Heart left ventricle (tissue), 16 donors: ENCODE results near the gene ACTBL2. TPM values are rescaled to one million over a fixed set of nuclear protein-coding genes. Genes with fewer than 3 reads are reported as not detected.

Experiments used
- ATAC-seq, 4 donors: fragments of 200-7000 bp; cut with Tn5 transposase; one replicate each; pipeline ENCODE4 v1.9.1; 2020 to 2022; ENCODE audit warnings: moderate library complexity in 4 of 4, mild to moderate bottlenecking in 3 of 4, moderate number of reproducible peaks in 1 of 4
- DNase-seq, 5 donors: peaks; one replicate each; pipeline ENCODE4 v3.0.0-alpha.2; 2020
- H3K27ac ChIP-seq, 12 donors: fragments of 200-600 bp; sonication (generic) in 4 of 12; one replicate each; pipeline versions ENCODE4 v1.5.0 to v1.8.0; 2016 to 2022; ENCODE audit warnings: mild to moderate bottlenecking in 2 of 12
- H3K27me3 ChIP-seq, 9 donors: fragments of 200-600 bp; sonication (generic) in 2 of 9; one replicate each; pipeline versions ENCODE4 v1.5.1 to v1.8.0; 2016 to 2022; ENCODE audit warnings: mild to moderate bottlenecking in 3 of 9
- H3K36me3 ChIP-seq, 9 donors: fragments of 200-600 bp; sonication (generic) in 2 of 9; one replicate each; pipeline versions ENCODE4 v1.5.0 to v1.8.0; 2018 to 2022; ENCODE audit warnings: mild to moderate bottlenecking in 2 of 9
- H3K4me1 ChIP-seq, 12 donors: fragments of 200-600 bp; sonication (generic) in 4 of 12; one replicate each; pipeline versions ENCODE4 v1.5.0 to v1.8.0; 2016 to 2022; ENCODE audit warnings: mild to moderate bottlenecking in 3 of 12
- H3K4me3 ChIP-seq, 12 donors: fragments of 200-600 bp; sonication (generic) in 4 of 12; one replicate each; pipeline versions ENCODE4 v1.5.0 to v1.8.0; 2017 to 2022; ENCODE audit warnings: mild to moderate bottlenecking in 9 of 12, moderate library complexity in 4 of 12
- H3K9me3 ChIP-seq, 12 donors: fragments of 200-600 bp; sonication (generic) in 4 of 12; one replicate each; pipeline versions ENCODE4 v1.5.0 to v1.8.0; 2016 to 2022; ENCODE audit warnings: mild to moderate bottlenecking in 1 of 12
- POLR2A ChIP-seq, 2 donors: fragments of 450-650 bp; IDR thresholded peaks; one replicate each; pipeline ENCODE4 v1.6.1; 2017; ENCODE audit warnings: antibody characterized with exemption in 2 of 2, mild to moderate bottlenecking in 2 of 2, moderate library complexity in 2 of 2
- WGBS, 4 donors: extraction: QIAGEN DNeasy Blood & Tissue Kit in 2 of 4; methylation state at CpG; one replicate each; pipeline versions ENCODE4 v1.1.5 to v1.1.7; 2013 to 2018; 5-methylcytosine and 5-hydroxymethylcytosine counted together
- intact Hi-C, 10 donors: fragments of 100-400 bp; cut with DNase I; formaldehyde crosslinking; loops; one replicate each; pipeline versions ENCODE4 v1.11.1 to v1.14.2; 2022
- polyA plus RNA-seq, 2 donors: library from polyadenylated mRNA; stranded (reverse); fragments of 200-250 nt; gene quantifications; one replicate each; pipeline ENCODE4 v1.2.3, GENCODE V29; 2013
- total RNA-seq, 9 donors: library from RNA; depleted of rRNA in 2 of 9; stranded (reverse); fragments of >200 nt in 2 of 9; fragmentation: NEBNext Ultra II Directional in 3 of 9; extraction: Animal tissue kit (Norgen Biotek cat#: 25700) in 3 of 9; gene quantifications; one replicate each; pipeline versions ENCODE4 v1.1.0 to v1.2.4, GENCODE V29; 2016 to 2023
- TF ChIP-seq, protein P1 (sequence below), 12 donors: fragments of 200-600 bp; sonication (generic) in 4 of 12; IDR thresholded peaks; one replicate each; pipeline versions ENCODE4 v1.5.0 to v1.8.0; 2018 to 2022; ENCODE audit warnings: antibody characterized with exemption in 12 of 12, mild to moderate bottlenecking in 5 of 12
- donor health status: ischemic (EF 13 %, LVEDD 7.1; RV severe dilation, severe dysfunction).
- donor health status: healthy with polysubstance abuse.
- donor health status: DM: no; HTN: yes; CAD: no.
- donor health status: DM: no; HTN: no; CAD: no.
- donor health status: ischemic (EF 25% LVEDD 6.9; RV normal size, moderate dysfunction).
- donor health status: ischemic (EF 25% LVEDD 5.7; RV mildly dilated, moderate dysfunction).
- donor health status: healthy.
- donor health status: DM: yes; HTN: yes; CAD: no.
- donor health status: ischemic (EF 35%, LVEDD 5.7; RV mildly dilated, moderate dysfunction).
- donor health status: nonischemic (EF 11% LVEDD 7.7; RV severe dilation, severe dysfunction).
- donor health status: DM: yes; HTN: yes; CAD: no.
- donor health status: PGD.
- donor health status: ischemic (EF 29% LVEDD 5.4; RV normal size, mild dysfunction).
- donor health status: nonischemic (EF 23%, LVEDD 6.1; RV moderate dilation, normal function).

ACTBL2 gene
- total and polyA plus RNA-seq, 11 donors = 0.09 TPM; not detected in 10

DNA sequence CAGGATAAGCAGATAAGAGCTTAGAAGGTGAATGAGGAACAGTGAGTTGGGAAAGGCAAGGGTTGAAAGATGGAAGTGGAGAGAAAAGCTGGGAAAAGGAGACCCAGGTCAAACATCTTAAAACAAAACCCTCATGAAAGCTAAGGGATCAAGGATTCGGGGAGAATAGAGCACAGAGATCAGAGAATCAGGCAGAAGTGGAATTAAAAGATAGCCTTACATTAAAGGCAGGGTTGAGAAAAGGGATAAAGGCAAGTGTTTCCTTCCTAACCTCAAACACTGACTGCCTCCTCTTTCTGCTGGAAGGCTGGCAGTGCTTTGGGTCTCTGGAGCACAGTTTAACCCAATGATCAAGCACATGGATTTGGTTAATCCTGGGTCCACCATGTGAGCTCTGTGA, 28.7 kb upstream of the ACTBL2 start:
- 91 to 98% (median 95%) methylated on average over 1 of the region's 1 CpG for WGBS, 4 donors
- Histone ChIP-seq H3K27ac (no peak overlapping the region), H3K4me3 (no peak overlapping the region), H3K9me3 (no peaks in the 10 kb centered on the region), H3K27me3 (no peaks in the 10 kb centered on the region), H3K4me1 (peaks cover 0 to 1% (median 0%) of the 10 kb centered on the region in 12 donors), H3K36me3 (no peaks in the 10 kb centered on the region)
- TF ChIP-seq, protein P1, sequence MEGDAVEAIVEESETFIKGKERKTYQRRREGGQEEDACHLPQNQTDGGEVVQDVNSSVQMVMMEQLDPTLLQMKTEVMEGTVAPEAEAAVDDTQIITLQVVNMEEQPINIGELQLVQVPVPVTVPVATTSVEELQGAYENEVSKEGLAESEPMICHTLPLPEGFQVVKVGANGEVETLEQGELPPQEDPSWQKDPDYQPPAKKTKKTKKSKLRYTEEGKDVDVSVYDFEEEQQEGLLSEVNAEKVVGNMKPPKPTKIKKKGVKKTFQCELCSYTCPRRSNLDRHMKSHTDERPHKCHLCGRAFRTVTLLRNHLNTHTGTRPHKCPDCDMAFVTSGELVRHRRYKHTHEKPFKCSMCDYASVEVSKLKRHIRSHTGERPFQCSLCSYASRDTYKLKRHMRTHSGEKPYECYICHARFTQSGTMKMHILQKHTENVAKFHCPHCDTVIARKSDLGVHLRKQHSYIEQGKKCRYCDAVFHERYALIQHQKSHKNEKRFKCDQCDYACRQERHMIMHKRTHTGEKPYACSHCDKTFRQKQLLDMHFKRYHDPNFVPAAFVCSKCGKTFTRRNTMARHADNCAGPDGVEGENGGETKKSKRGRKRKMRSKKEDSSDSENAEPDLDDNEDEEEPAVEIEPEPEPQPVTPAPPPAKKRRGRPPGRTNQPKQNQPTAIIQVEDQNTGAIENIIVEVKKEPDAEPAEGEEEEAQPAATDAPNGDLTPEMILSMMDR (IDR thresholded peaks at IDR 0.05) = no peak
- TF ChIP-seq POLR2A (IDR thresholded peaks at IDR 0.05) = no peak
- DNase-seq (no peak), ATAC-seq (no peak)
- intact Hi-C loops = no loop called here

DNA sequence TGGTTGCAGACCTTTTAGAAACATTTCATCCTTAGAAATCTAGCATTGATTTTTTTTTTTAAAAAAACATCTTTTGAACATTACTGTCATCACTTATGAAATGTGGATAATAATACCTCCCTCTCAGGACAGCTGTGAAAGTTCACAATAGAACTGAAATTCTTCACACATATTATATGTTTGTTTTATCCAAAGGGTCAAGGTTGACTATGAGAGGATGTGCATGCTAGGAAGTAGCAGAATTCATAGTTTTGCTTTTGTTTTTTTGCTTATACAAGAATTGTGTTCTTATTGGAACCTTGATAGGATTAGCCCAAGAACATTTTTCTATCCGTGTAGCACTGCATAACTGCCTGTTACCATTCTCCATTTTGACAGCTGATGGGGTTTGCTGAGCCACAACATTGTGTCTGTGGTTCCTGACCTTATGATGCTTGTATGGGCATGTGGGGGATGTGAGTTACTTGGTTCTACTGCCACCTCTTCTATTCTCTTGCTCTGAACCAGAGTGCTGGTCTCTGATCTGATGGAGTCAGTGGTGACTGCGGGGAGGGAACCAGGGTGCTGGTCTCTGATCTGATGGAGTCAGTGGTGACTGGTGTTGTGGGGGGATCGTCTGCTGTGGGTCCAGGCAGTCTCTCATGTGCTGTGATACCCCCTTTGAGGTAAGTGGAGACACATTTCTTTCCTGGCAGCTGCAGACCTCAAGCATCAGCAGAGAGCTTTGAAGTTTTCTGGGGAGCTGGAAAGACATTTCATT, 27.1 kb upstream of the ACTBL2 start:
- Histone ChIP-seq H3K36me3 (no peaks in the 10 kb centered on the region), H3K4me1 (peaks cover 0 to 8% (median 0%) of the 10 kb centered on the region in 12 donors), H3K27me3 (no peaks in the 10 kb centered on the region), H3K27ac (no peak overlapping the region), H3K4me3 (no peak overlapping the region), H3K9me3 (no peaks in the 10 kb centered on the region)
- ATAC-seq (no peak), DNase-seq (no peak)
- TF ChIP-seq, protein P1 (IDR thresholded peaks at IDR 0.05) = no peak
- intact Hi-C loops = loop anchor here in 6 of 10 donors (5.0 to 10.0 kb wide), 6 partner anchors 145 to 375 kb away; no protein-coding TSS in a partner anchor
- WGBS, 4 donors = 87 to 91% (median 88%) methylated on average over 3 of the region's 3 CpGs

DNA sequence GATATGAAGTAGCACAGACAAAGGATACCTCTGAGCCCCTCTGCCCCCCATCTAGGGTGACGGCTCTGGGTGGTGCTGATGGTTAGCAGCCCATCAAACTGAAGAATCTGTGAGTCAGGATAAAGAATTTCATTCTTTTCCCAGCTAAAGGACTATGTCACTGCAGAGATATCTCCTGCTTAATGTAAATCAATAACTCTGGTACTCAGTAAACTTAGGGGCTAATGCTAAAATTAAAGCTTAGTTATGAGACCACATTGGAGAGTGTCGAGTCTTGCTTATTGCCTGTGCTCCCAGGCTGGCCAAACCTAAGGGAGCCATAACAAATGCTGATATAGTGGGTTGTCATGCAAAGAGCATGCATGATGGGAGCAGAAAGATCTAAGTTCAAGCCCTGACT, 25.6 kb upstream of the ACTBL2 start:
- no peaks in the 10 kb centered on the region for H3K27me3 ChIP-seq
- TF ChIP-seq POLR2A (IDR thresholded peaks at IDR 0.05) = no peak
- TF ChIP-seq, protein P1 (IDR thresholded peaks at IDR 0.05) = no peak
- H3K4me3 ChIP-seq = no peak overlapping the region
- peaks cover 0 to 14% (median 0%) of the 10 kb centered on the region in 12 donors for H3K4me1 ChIP-seq
- intact Hi-C loops = loop anchor here in 6 of 10 donors (5.0 to 10.0 kb wide), 6 partner anchors 147 to 377 kb away; no protein-coding TSS in a partner anchor
- no peaks in the 10 kb centered on the region for H3K36me3 ChIP-seq
- no peak overlapping the region for H3K27ac ChIP-seq
- H3K9me3 ChIP-seq = no peaks in the 10 kb centered on the region
- ATAC-seq (no peak), DNase-seq (no peak)
- 88 to 97% (median 93%) methylated on average over 2 of the region's 2 CpGs for WGBS, 4 donors

DNA sequence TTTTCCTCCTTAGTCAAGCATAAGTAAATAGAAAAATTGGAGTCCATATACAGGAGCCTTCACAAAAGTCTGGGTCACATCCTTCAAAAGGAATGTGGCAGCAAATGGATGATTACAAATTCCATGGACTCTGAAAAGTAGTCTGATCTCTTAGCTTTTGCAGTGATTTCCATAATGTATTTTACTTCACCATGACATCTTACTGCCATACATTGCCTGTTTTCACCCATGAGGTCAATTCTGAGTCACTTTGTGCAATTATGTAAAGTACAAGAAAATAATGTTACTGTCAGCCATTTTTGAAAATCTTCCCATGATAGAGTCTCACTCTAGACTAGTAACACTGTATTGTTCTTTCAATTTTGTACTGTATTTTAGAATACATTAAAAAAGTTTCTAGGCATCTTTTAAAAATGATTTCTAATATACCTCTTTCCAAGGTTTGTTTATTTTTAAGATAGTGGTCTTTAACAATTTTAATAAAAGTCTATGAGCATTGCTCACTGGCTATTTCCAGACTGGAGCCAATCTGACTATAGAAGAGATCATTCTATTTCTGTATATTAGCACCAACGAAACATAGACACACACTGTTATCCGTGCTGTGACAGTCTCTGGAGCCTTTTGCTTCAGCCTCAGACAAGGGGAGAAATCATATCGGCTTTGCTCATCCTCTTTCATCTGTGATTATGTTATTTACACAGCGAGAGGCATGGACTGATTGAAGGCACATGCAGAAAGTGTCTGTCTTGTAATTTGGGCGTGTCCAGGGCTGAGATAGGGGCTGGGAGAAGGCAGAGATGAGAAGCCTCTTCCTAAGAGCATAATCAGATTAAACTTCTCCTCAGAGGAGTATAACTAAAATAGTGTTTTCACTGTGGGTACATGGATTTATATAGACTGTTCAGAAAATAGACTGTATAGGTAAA, 22.9 kb upstream of the ACTBL2 start:
- DNase-seq = no peak
- 50 to 59% (median 53%) methylated on average over 5 of the region's 5 CpGs for WGBS, 4 donors
- peak in 2 of 4 donors; percentile 48 to 49 for ATAC-seq
- intact Hi-C loops = loop anchor here in 6 of 10 donors (5.0 to 10.0 kb wide), 6 partner anchors 149 to 379 kb away; no protein-coding TSS in a partner anchor
- no peak for TF ChIP-seq POLR2A (IDR thresholded peaks at IDR 0.05)
- TF ChIP-seq, protein P1 (IDR thresholded peaks at IDR 0.05) = no peak
- no peaks in the 10 kb centered on the region for H3K27me3 ChIP-seq
- H3K4me1 ChIP-seq = peaks cover 0 to 39% (median 9%) of the 10 kb centered on the region in 12 donors
- H3K27ac ChIP-seq = peak overlapping the region in 1 of 12 donors; percentile 5
- no peak overlapping the region for H3K4me3 ChIP-seq
- no peaks in the 10 kb centered on the region for H3K9me3 ChIP-seq
- H3K36me3 ChIP-seq = no peaks in the 10 kb centered on the region
